Measurements from ENCODE around the gene ELF3. TPM values are rescaled to one million over a fixed set of nuclear protein-coding genes. Genes with fewer than 3 reads are reported as not detected.

The ELF3 gene
- total RNA-seq, result under 0.01 and 0.12 TPM in 2 replicates

GRCh38 chr1:202010180-202011015, at the start of gene ELF3:
Gene ELF3, plus strand, starts transcription at chr1:202010587. Its CDS starts 550 bp downstream, at chr1:202011137.

GRCh38 chr1:201982623-201983379, 27.6 kb upstream of the ELF3 start, which contains the start of gene RNPEP:
Gene RNPEP, plus strand, starts transcription at chr1:201982648. Its CDS starts 19 bp downstream, at chr1:201982667.

Other genes starting within 250 kb of the ELF3 start
- 21.1 and 24.3 TPM in 2 replicates for gene IPO9, start 181.4 kb upstream of the ELF3 start, total RNA-seq
- 13.9 and 19.8 TPM in 2 replicates for gene SHISA4, start 121.7 kb upstream of the ELF3 start, total RNA-seq
- 25.8 and 61.5 TPM in 2 replicates for gene LMOD1, start 64.0 kb upstream of the ELF3 start, total RNA-seq
- gene TIMM17A, start 55.1 kb upstream of the ELF3 start, total RNA-seq, result 76.7 and 79.5 TPM in 2 replicates
- 45.4 and 56.0 TPM in 2 replicates for gene RNPEP, start 27.9 kb upstream of the ELF3 start, total RNA-seq
- not detected in 2 replicates for gene GPR37L1, start 112.3 kb downstream of the ELF3 start, total RNA-seq
- gene ARL8A, start 134.2 kb downstream of the ELF3 start, total RNA-seq, result 22.2 and 25.2 TPM in 2 replicates
- not detected in 2 replicates for gene PTPN7, start 150.0 kb downstream of the ELF3 start, total RNA-seq
- gene LGR6, start 183.2 kb downstream of the ELF3 start, total RNA-seq, result not detected in 2 replicates

All from aortic smooth muscle cell (primary cell).